Measurements from ENCODE around the gene TSHZ2.

DNA sequence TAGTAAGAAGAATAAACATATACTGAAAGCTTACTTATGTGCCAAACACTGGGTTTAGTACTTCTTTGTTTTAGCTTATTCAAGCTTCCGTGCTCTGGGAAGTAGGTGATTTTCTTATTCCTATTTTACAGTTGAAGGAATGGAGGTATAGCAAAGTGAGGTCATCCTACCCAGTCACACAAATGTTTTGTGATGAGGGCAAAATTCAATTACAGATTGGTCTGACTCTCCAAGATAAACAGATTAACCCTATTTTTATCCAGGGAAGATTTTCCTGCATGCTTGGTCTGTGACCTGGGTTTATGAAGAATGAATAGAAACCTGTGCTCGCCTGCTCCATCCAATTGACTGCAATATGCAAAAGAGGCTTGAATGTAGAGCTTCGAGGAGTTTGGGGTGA, 311.4 kb downstream of the TSHZ2 start:
- TF ChIP-seq, protein P1, sequence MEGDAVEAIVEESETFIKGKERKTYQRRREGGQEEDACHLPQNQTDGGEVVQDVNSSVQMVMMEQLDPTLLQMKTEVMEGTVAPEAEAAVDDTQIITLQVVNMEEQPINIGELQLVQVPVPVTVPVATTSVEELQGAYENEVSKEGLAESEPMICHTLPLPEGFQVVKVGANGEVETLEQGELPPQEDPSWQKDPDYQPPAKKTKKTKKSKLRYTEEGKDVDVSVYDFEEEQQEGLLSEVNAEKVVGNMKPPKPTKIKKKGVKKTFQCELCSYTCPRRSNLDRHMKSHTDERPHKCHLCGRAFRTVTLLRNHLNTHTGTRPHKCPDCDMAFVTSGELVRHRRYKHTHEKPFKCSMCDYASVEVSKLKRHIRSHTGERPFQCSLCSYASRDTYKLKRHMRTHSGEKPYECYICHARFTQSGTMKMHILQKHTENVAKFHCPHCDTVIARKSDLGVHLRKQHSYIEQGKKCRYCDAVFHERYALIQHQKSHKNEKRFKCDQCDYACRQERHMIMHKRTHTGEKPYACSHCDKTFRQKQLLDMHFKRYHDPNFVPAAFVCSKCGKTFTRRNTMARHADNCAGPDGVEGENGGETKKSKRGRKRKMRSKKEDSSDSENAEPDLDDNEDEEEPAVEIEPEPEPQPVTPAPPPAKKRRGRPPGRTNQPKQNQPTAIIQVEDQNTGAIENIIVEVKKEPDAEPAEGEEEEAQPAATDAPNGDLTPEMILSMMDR (IDR thresholded peaks at IDR 0.05): no peak
- no peak for TF ChIP-seq POLR2A (IDR thresholded peaks at IDR 0.05; ENCODE audit: low read depth)
- no peak for TF ChIP-seq POLR2AphosphoS5 (IDR thresholded peaks at IDR 0.05)

All from esophagus muscularis mucosa (tissue), 3 donors.